ENCODE measurements around the gene CSPG4. TPM values are rescaled to one million over a fixed set of nuclear protein-coding genes. Genes with fewer than 3 reads are reported as not detected.

CSPG4 gene
- total RNA-seq, 1 experiment from 2014 or later: 2.0 TPM

GRCh38 chr15:75697523-75697922 is 15.1 kb downstream of the CSPG4 start:
- Histone ChIP-seq H2BK12ac (ENCODE audit: insufficient read length, low read depth, low read length) (no peak overlapping the region), H4K91ac (ENCODE audit: insufficient read length, low read depth, low read length) (no peak overlapping the region), H3K4me2 (ENCODE audit: insufficient read depth, insufficient read length, low read length) (no peak overlapping the region), H2BK20ac (ENCODE audit: low read depth, low read length, poor library complexity, severe bottlenecking) (no peak overlapping the region), H3K9me3 (ENCODE audit: control insufficient read depth, low read depth, low read length) (no peaks in the 10 kb centered on the region), H3K79me1 (ENCODE audit: insufficient read depth, low read depth, low read length, poor library complexity, severe bottlenecking) (no peaks in the 10 kb centered on the region), H3K23me2 (ENCODE audit: insufficient read length, low read depth, low read length, poor library complexity, severe bottlenecking) (no peaks in the 10 kb centered on the region), H3K18ac (ENCODE audit: insufficient read length, low read depth, low read length) (no peak overlapping the region), H2BK5ac (ENCODE audit: insufficient read length, low read length) (no peak overlapping the region), H3T11ph (ENCODE audit: low read length) (no peak overlapping the region), H3K4ac (ENCODE audit: low read depth, low read length) (no peak overlapping the region), H4K8ac (replicated peaks; ENCODE audit: insufficient read length, low read depth, low read length) (no peak overlapping the region), H2BK120ac (ENCODE audit: low read depth, low read length, poor library complexity, severe bottlenecking) (no peak overlapping the region), H4K5ac (ENCODE audit: insufficient read length, low read depth, low read length) (no peak overlapping the region), H3K4me1 (ENCODE audit: insufficient read depth, low read length) (peaks cover 7% of the 10 kb centered on the region; the same call in 1 of the 2 replicates), H3K9ac (ENCODE audit: extremely low read depth, insufficient read length, low read length) (no peak overlapping the region), H4K20me1 (ENCODE audit: control insufficient read depth, insufficient read depth, insufficient read length) (no peaks in the 10 kb centered on the region), H3K23ac (ENCODE audit: insufficient read length, low read depth, low read length) (no peak overlapping the region), H2AK5ac (ENCODE audit: insufficient read length, low read length) (no peak overlapping the region), H3K56ac (ENCODE audit: insufficient read length, low read depth, low read length) (no peak overlapping the region), H2AFZ (ENCODE audit: low read length) (no peak overlapping the region), H3K27ac (ENCODE audit: insufficient read length, low read depth, low read length) (no peak overlapping the region), H2BK15ac (ENCODE audit: low read depth, low read length) (no peak overlapping the region), H3K27me3 (ENCODE audit: insufficient read depth, low read length) (no peaks in the 10 kb centered on the region), H3K14ac (ENCODE audit: insufficient read depth, low read length) (no peak overlapping the region), H3K79me2 (ENCODE audit: insufficient read depth, low read length) (no peaks in the 10 kb centered on the region)
- Mint-ChIP-seq H3K27me3 (ENCODE audit: low read depth) (peaks cover 5% of the 10 kb centered on the region), H3K36me3 (ENCODE audit: insufficient read depth in 1 of 3, low read depth in 3 of 3) (no peaks in the 10 kb centered on the region), H3K9me3 (no peaks in the 10 kb centered on the region), H3K4me1 (peaks cover 22 to 33% of the 10 kb centered on the region in 2 experiments), H3K4me3 (no peak overlapping the region), H3K27ac (no peak overlapping the region; a peak in 1 of 7 replicates)
- no peak for DNase-seq
- TF ChIP-seq, protein P1, sequence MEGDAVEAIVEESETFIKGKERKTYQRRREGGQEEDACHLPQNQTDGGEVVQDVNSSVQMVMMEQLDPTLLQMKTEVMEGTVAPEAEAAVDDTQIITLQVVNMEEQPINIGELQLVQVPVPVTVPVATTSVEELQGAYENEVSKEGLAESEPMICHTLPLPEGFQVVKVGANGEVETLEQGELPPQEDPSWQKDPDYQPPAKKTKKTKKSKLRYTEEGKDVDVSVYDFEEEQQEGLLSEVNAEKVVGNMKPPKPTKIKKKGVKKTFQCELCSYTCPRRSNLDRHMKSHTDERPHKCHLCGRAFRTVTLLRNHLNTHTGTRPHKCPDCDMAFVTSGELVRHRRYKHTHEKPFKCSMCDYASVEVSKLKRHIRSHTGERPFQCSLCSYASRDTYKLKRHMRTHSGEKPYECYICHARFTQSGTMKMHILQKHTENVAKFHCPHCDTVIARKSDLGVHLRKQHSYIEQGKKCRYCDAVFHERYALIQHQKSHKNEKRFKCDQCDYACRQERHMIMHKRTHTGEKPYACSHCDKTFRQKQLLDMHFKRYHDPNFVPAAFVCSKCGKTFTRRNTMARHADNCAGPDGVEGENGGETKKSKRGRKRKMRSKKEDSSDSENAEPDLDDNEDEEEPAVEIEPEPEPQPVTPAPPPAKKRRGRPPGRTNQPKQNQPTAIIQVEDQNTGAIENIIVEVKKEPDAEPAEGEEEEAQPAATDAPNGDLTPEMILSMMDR (conservative IDR thresholded peaks at IDR 0.05): no peak
- WGBS (ENCODE audit: extremely low coverage, insufficient read length, low lambda C conversion rate): no CpG with 5 or more reads among the region's 7 CpGs

All from H9 (cell line).